Astrocyte (in vitro differentiated cells and primary cell): Measurements from ENCODE around the gene CFAP70.

Experiments used
- CTCF ChIP-seq: IDR thresholded peaks from 2 replicates; pipeline ENCODE4 v1.5.1; 2011; ENCODE audit warnings: low read depth, mild to moderate bottlenecking, inconsistent platforms, low read length, moderate library complexity; ENCODE audit not compliant: insufficient read depth
- EZH2 ChIP-seq: IDR thresholded peaks from 2 replicates; pipeline ENCODE4 v1.6.1; 2012; ENCODE audit warnings: mild to moderate bottlenecking, low read length, inconsistent platforms; ENCODE audit not compliant: insufficient read depth

GRCh38 chr10:73379064-73379748 is 20.5 kb upstream of the CFAP70 start:
- no peak for TF ChIP-seq CTCF
- TF ChIP-seq EZH2: no peak
